H54 (cell line): Measurements from ENCODE around the gene FAT4.

ENCODE experiments used
- DNase-seq: peaks from one replicate; pipeline ENCODE4 v3.0.0; 2011; ENCODE audit warnings: low spot score, mixed read lengths; ENCODE audit not compliant: insufficient read length
- FAIRE-seq: peaks from 3 replicates; lab custom pipeline; 2011; peaks lifted over from hg19 to GRCh38; lab: Jason Lieb, UNC
- POLR2A ChIP-seq: IDR thresholded peaks from 2 replicates; pipeline ENCODE4 v1.6.1; 2011; ENCODE audit warnings: low read depth, mild to moderate bottlenecking, low read length

Gene FAT4, protein sequence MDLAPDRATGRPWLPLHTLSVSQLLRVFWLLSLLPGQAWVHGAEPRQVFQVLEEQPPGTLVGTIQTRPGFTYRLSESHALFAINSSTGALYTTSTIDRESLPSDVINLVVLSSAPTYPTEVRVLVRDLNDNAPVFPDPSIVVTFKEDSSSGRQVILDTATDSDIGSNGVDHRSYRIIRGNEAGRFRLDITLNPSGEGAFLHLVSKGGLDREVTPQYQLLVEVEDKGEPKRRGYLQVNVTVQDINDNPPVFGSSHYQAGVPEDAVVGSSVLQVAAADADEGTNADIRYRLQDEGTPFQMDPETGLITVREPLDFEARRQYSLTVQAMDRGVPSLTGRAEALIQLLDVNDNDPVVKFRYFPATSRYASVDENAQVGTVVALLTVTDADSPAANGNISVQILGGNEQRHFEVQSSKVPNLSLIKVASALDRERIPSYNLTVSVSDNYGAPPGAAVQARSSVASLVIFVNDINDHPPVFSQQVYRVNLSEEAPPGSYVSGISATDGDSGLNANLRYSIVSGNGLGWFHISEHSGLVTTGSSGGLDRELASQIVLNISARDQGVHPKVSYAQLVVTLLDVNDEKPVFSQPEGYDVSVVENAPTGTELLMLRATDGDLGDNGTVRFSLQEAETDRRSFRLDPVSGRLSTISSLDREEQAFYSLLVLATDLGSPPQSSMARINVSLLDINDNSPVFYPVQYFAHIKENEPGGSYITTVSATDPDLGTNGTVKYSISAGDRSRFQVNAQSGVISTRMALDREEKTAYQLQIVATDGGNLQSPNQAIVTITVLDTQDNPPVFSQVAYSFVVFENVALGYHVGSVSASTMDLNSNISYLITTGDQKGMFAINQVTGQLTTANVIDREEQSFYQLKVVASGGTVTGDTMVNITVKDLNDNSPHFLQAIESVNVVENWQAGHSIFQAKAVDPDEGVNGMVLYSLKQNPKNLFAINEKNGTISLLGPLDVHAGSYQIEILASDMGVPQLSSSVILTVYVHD (N-terminal part only)

DNA sequence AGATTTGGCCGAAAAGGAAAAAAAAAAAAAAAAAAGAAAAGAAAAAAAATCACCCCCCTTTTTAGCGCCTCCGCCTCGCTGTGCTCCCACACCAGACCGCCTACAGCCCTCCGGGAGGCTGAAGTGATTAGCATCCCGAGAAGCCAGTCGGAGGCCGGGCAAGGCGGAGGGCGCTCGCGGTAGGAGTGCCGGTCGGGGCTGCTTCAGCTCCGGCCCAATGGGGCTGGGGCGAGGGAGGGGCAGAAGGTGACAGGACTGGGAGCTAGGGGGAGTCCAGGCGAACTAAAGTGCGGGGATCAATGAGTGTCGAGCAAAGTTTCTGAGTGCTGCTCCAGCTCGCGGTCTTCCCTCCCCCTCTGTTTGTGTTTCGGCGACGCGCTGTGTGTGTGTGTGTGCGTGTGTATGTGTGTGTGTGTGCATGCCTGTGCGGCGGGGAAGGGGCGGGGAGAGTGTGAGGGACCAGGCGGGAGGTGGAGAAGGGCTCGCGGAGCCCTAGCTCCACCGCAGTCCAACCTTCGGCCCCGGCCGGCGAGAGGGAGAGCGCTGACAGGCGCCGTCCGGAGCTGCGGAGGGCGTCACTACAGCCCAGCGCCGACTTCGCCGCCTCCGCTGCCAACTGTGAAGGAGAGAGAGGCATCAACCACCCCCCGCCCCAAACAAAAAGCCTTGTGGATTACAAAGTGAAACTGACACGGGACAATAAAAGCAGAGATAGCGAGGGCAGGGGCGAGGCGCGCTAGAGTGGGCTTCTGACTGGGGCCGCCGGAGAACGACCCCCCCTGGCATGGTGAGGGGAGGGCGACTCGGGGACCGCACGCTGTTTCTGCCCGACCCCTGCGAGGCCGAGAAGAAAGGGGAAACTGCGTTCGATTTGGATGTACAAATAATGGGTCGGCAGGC lies at the start of gene FAT4:
TSS of gene FAT4 (plus strand) at position 280 of the 900 bp plus-strand sequence. CDS start 1,457 bp downstream, outside the sequence.
- DNase-seq, result peak; percentile 58
- peak; percentile 73 for TF ChIP-seq POLR2A
- no peak for FAIRE-seq

DNA sequence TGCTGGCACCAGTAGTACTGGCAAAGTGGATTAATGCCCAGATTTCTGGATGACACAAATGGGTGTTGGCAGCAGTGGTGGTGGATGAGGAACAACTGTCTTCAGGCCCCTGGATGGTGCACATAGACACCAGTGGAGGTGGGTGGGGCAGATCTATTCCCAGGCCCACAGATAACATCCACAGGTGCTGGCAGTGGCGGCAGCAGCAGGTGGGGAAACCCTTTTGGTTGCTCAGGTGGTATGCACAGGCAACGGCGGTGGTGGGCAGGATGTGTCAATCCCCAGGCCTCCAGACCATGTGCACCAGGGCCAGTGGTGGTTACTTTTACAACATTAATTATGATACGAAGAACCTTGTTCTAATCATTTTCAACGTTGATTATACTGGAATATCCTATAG lies 48.9 kb upstream of the FAT4 start:
- no peak for TF ChIP-seq POLR2A
- DNase-seq, result no peak
- no peak for FAIRE-seq

DNA sequence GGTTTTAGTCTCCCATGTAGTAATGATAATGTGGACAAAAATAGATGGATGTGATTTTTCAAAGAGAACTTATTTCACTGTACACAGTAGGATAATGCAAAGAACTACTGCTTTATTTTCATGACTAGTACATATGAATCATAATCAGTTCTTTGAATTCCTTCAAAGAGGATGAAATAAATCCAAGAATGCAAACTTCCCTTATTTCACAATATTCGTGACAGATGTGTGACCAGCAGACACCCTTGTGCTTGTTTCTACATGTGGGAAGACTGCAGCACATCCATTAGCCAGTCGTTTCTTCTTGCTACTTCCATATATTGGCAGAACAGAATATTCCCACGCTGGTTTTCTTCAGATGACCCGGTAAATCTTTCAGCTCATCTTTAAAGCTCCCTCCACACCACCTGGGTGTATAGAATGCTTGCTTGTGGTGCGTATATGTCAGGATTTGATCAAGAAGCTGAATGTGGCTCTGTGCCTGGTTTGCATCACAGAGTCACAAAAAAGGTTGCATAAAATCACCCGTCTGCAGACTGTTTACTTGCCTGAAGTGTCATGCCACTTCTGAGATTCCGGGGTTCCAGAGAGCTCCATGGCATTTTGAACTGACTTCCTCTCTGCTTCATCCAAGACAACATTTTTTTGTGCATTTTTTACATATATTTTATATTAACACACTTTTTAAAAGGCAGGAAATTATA lies 47.7 kb upstream of the FAT4 start:
- TF ChIP-seq POLR2A, result no peak
- DNase-seq (no peak), FAIRE-seq (no peak)

DNA sequence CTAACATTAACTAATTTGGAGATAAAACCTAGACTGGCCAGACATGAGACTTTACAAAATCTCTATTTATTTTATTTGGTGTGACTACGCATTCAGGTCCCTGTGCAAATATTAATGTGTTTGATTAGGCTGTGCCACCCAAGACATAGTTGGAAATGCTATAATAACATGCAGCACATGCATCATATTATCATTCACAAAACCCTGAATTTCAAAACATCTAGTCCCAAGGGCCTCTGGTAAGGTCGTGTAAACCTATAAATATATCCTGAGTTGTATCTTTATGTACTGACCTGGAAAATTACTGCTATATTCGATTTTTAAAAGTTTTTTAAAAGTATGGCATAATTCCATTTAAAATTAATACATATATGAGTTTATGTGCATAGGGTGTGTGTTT lies 47.1 kb upstream of the FAT4 start:
- no peak for DNase-seq
- TF ChIP-seq POLR2A, result no peak
- no peak for FAIRE-seq

DNA sequence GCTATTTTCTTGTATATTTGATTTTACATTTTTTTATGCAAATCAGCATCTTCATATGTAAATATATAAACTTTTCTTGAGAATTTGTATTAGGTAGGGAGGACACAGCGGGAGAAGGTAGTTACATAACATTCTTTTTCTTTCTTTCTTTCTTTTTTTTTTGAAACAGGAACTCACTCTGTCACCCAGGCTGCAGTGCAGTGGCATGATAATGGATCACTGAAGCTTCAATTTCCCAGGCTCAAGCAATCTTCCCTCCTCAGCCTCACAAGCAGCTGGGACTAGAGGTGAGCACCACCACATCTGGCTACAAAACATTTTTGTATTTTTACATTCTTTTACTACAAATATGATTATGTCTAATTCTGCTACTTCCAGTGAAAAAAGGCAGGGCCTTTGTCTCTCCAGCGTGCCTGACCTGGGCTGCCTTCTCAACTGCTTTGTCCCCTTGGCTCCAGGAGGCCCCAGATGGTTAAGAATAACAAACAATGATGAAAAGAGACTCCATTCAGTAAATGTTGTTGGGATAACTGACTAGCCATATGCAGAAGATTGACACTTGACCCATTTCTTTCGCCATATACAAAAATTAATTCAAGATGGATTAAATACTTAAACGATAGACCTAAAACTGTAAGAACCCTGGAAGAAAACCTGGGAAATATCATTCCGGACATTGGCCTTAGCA lies 46.5 kb upstream of the FAT4 start:
- no peak for TF ChIP-seq POLR2A
- no peak for DNase-seq
- no peak for FAIRE-seq

DNA sequence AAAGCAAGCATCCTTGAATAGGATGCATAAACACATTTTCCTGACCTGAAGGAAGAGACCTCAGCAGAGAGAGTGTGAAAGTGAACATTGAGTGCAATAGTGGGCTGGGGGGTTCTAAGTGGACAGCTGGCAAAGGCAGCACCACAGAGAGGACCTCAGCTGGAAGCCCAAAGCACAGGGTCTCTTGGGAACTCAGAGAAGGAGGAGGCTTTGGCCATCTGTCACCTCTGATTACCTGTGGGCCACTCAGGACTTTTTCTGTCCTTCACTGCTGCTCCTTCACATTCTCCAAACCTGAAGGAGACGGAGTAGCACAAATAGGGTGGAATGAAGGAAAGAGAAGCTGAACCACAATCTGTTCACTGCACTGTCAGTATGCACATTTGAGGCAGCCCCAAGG lies 37.9 kb upstream of the FAT4 start:
- TF ChIP-seq POLR2A, result no peak
- FAIRE-seq, result no peak
- DNase-seq, result no peak

DNA sequence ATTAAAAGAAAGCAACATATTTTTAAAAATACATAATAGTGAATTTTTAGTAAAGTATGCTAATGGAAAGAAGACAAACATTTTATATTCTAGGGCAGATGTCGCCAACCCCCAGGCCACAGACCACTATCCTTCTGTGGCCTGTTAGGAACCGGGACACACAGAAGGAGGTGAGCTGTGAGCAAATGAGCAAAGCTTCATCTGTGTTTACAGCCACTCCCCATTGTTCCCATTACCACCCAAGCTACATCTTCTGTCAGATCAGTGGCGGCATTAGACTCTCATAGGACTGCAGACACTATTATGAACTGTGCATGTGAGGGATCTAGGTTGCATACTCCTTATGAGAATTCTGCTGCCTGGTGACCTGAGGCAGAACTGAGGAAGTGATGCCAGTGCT lies 37.0 kb upstream of the FAT4 start:
- FAIRE-seq, result no peak
- no peak for TF ChIP-seq POLR2A
- no peak for DNase-seq

DNA sequence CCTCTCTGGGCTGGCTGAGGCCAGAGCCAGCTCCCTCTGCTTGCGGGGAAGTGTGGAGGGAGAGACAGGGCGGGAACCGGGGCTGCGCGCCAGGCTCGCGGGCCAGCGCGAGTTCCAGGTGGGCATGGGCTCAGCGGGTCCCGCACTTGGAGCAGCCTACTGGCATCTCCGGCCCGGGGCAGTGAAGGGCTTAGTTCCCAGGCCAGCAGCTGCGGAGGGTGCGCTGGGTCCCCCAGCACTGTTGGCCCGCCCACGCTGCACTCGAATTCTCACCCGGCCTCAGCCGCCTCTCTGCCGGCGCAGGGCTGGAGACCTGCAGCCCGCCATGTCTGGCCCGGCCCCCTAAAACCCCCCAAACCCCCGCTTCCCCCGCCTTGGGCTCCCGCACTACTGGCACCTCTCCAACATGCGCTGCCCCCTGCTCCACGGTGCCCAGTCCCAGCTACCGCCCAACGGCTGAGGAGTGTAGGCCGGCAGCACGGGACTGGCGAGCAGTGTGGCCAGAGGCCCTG lies 33.8 kb upstream of the FAT4 start:
- no peak for DNase-seq
- no peak for TF ChIP-seq POLR2A
- no peak for FAIRE-seq

DNA sequence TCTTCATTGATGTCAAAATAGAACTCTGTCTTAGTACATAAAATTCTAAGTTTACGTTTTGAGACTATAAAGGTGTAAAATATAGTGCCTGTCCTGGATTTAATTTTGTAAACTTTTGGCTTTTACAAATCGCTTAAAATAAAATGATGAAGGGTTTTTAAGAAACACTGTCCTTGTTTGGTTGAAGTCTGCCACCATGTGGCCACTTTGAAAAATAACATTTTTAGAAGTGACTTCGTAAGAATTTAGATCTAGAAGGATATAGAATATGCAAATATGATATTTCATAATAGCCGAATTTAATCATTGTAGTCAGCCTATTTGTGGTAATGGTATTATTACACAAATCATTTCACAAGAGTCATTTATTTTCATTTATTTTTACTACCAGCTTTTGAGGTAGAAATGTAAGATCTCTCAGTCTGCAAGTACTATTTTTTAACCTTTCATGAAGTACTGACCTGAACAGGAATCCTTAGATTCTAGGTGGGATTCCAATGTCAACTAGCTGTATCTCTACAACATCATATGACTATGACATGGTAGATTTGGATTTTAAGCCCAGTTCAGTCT lies 31.0 kb upstream of the FAT4 start:
- TF ChIP-seq POLR2A, result no peak
- DNase-seq (no peak), FAIRE-seq (no peak)

DNA sequence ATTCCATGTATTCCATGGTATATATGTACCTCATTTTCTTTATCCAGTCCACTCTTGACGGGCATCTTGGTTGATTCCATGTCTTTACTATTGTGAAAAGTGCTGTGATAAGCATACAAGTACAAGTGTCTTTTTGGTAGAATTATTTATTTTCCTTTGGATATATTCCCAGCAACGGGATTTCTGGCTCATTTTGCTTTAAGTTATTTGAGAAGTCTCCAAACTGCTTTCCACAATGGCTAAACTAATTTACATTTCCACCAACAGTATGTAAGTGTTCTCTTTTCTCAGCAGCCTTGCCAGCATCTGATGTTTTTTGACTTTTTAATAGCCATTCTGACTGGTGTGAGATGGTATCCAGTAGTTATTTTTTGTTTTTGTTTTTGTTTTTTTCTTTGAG lies 17.6 kb upstream of the FAT4 start:
- FAIRE-seq (no peak), DNase-seq (no peak)
- TF ChIP-seq POLR2A, result no peak

DNA sequence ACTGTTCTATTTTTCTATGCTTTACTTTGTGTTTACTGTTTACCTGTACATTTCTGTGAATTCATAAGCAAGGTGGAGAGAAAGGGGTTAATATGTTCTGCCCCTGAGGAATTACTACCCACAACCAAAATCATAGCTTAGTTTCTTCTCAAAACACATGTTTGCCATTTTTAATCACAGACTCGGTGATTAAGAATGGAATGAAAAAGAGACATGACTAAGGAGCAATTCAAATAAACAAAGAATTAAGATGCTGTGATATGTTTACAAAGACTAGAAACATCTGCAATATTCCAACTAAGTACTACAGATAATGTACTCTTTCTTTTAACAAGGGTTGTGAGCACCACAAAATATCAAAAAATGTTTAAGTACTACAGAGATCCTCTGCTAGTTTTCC lies 11.7 kb upstream of the FAT4 start:
- FAIRE-seq (no peak), DNase-seq (no peak)
- no peak for TF ChIP-seq POLR2A

DNA sequence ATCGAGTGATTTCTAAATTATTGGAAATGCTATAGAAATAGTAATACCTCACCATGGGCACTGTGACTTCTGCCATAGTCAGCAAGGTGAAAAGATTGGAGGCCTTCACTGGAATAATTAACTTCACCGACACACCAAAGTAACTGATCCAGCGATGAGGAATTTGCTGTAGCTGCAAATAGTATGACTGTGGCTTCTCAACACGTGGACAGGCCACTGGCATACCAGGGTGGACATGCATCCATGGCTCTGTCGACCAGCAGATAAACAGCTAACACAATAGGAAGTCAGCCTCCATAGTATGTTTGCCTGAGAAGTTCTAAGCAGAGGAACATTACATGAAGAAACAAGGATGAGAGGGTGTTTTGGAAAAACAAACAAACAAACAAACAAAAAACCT lies 10.9 kb upstream of the FAT4 start:
- DNase-seq (no peak), FAIRE-seq (no peak)
- TF ChIP-seq POLR2A, result no peak
